ENCODE measurements around the gene BDKRB1. TPM values are rescaled to one million over a fixed set of nuclear protein-coding genes. Genes with fewer than 3 reads are reported as not detected.
A peak's percentile ranks its signal among the peaks of the same experiment; 100 is the strongest.

BDKRB1 gene
- total RNA-seq, 4 donors from 2014 or later = 11.8 to 36.5 TPM; not detected in 2

- ATAC-seq (ENCODE audit: low FRiP score) = peak; percentile 94
- no peak for DNase-seq (ENCODE audit: low spot score)
Observed at GRCh38 chr14:96285667-96286066, 29.7 kb downstream of the BDKRB1 start.

GRCh38 chr14:96286251-96286650 lies 30.2 kb downstream of the BDKRB1 start:
- TF ChIP-seq CTCF (IDR thresholded peaks at IDR 0.05) = no peak
- DNase-seq (ENCODE audit: low spot score) = no peak
- ATAC-seq (ENCODE audit: low FRiP score) = no peak

More at GRCh38 chr14:96285667-96286066, 29.7 kb downstream of the BDKRB1 start:
- TF ChIP-seq CTCF (IDR thresholded peaks at IDR 0.05) = no peak

- ATAC-seq (ENCODE audit: low FRiP score) = no peak
- DNase-seq (ENCODE audit: low spot score) = no peak
Observed at GRCh38 chr14:96287856-96288255, 31.8 kb downstream of the BDKRB1 start.

GRCh38 chr14:96294246-96294645 lies 38.2 kb downstream of the BDKRB1 start:
- no peak for TF ChIP-seq CTCF (IDR thresholded peaks at IDR 0.05)
- ATAC-seq (ENCODE audit: low FRiP score) (no peak), DNase-seq (ENCODE audit: low spot score) (no peak)

More at GRCh38 chr14:96287856-96288255, 31.8 kb downstream of the BDKRB1 start:
- TF ChIP-seq CTCF (IDR thresholded peaks at IDR 0.05) = no peak

GRCh38 chr14:96297000-96297399 lies 41.0 kb downstream of the BDKRB1 start:
- no peak for TF ChIP-seq CTCF (IDR thresholded peaks at IDR 0.05)
- ATAC-seq (ENCODE audit: low FRiP score) (no peak), DNase-seq (ENCODE audit: low spot score) (no peak)

- no peak for TF ChIP-seq CTCF (IDR thresholded peaks at IDR 0.05)
Observed at GRCh38 chr14:96297997-96298515, 42.0 kb downstream of the BDKRB1 start.

GRCh38 chr14:96299441-96299840 lies 43.4 kb downstream of the BDKRB1 start:
- no peak for DNase-seq (ENCODE audit: low spot score)
- no peak for ATAC-seq (ENCODE audit: low FRiP score)
- no peak for TF ChIP-seq CTCF (IDR thresholded peaks at IDR 0.05)

More at GRCh38 chr14:96297997-96298515, 42.0 kb downstream of the BDKRB1 start:
- no peak for ATAC-seq (ENCODE audit: low FRiP score)
- DNase-seq (ENCODE audit: low spot score) = no peak
